SK-N-SH (cell line): Measurements from ENCODE around the gene HAGH. TPM values are rescaled to one million over a fixed set of nuclear protein-coding genes. Genes with fewer than 3 reads are reported as not detected.

ENCODE experiments used
- CTCF ChIA-PET: fragments of 300-600, 350-600 bp; formaldehyde crosslinking; extraction: SDS; loops from one replicate; lab custom pipeline; 2021; lab: Yijun Ruan, JAX
- POLR2A ChIA-PET: fragments of 350-600 bp; sonication (Branson Sonifier 250); formaldehyde crosslinking; extraction: SDS; loops from one replicate; lab custom pipeline; 2020; ENCODE audit warnings: antibody characterized with exemption, inconsistent platforms; lab: Yijun Ruan, JAX
- DNase-seq: peaks from one replicate; pipeline ENCODE4 v3.0.0; 2012
- H2AFZ ChIP-seq: fragments of 200-600 bp; sonication (generic); 2 replicates; pipeline ENCODE4 v1.8.1; 2016; ENCODE audit warnings: antibody characterized with exemption, mild to moderate bottlenecking, low read depth
- H3F3A ChIP-seq: fragments of 200-600 bp; sonication (generic); replicated peaks from 2 replicates; pipeline ENCODE3; 2016; ENCODE audit warnings: antibody characterized with exemption, mild to moderate bottlenecking; ENCODE audit not compliant: insufficient read depth
- H3K27ac ChIP-seq, 2 experiments: fragments of 200-500 bp in 1 of 2; fragments of 200-600 bp in 1 of 2; sonication (Bioruptor generic) in 1 of 2; sonication (generic), shearing (Covaris generic) in 1 of 2; 2 replicates each; pipeline versions ENCODE4 v1.5.1 to v1.6.1; 2014 to 2016; ENCODE audit warnings: low read depth in 2 of 2, inconsistent platforms in 1 of 2, low read length in 1 of 2, mild to moderate bottlenecking in 1 of 2, mixed read lengths in 1 of 2
- H3K27me3 ChIP-seq: fragments of 200-600 bp; sonication (generic), shearing (Covaris generic); 2 replicates; pipeline ENCODE4 v1.6.1; 2016; ENCODE audit warnings: mixed run types; ENCODE audit not compliant: insufficient read depth
- H3K36me3 ChIP-seq, 2 experiments: fragments of 200-500 bp in 1 of 2; fragments of 200-600 bp in 1 of 2; sonication (Bioruptor generic) in 1 of 2; sonication (generic) in 1 of 2; replicated peaks in 1 of 2; 2 replicates each; pipeline versions ENCODE3 to v1.5.1; 2014 to 2016; ENCODE audit warnings: low read length in 1 of 2, mild to moderate bottlenecking in 1 of 2; ENCODE audit not compliant: insufficient read depth in 2 of 2, control insufficient read depth in 1 of 2
- H3K4me1 ChIP-seq, 2 experiments: fragments of 200-500 bp in 1 of 2; fragments of 200-600 bp in 1 of 2; sonication (Bioruptor generic) in 1 of 2; sonication (generic), shearing (Covaris generic) in 1 of 2; 2 replicates each; pipeline versions ENCODE4 v1.5.1 to v1.6.1; 2014 to 2016; ENCODE audit warnings: low read depth in 1 of 2, low read length in 1 of 2, mixed run types in 1 of 2; ENCODE audit not compliant: insufficient read depth in 2 of 2, control insufficient read depth in 1 of 2
- H3K4me2 ChIP-seq: fragments of 200-600 bp; sonication (generic), shearing (Covaris generic); 2 replicates; pipeline ENCODE4 v1.6.1; 2017; ENCODE audit warnings: mixed run types
- H3K4me3 ChIP-seq, 2 experiments: fragments of 200-500 bp in 1 of 2; fragments of 200-600 bp in 1 of 2; sonication (Bioruptor generic) in 1 of 2; sonication (generic), shearing (Covaris generic) in 1 of 2; 2 replicates each; pipeline versions ENCODE4 v1.5.1 to v1.8.1; 2014 to 2016; ENCODE audit warnings: low read depth in 2 of 2, inconsistent platforms in 1 of 2, low read length in 1 of 2, mild to moderate bottlenecking in 1 of 2, mixed read lengths in 1 of 2, moderate library complexity in 1 of 2
- H3K79me2 ChIP-seq: fragments of 200-600 bp; sonication (generic); 2 replicates; pipeline ENCODE4 v1.8.1; 2017; ENCODE audit warnings: mild to moderate bottlenecking; ENCODE audit not compliant: insufficient read depth
- H3K9ac ChIP-seq: fragments of 200-600 bp; sonication (generic); 2 replicates; pipeline ENCODE4 v1.6.1; 2017; ENCODE audit warnings: mixed run types
- H3K9me2 ChIP-seq: fragments of 200-600 bp; sonication (generic); 2 replicates; pipeline ENCODE4 v1.6.1; 2017; ENCODE audit warnings: mixed run types
- H3K9me3 ChIP-seq: fragments of 200-600 bp; sonication (generic); 2 replicates; pipeline ENCODE4 v1.6.1; 2017; ENCODE audit warnings: mixed run types, mild to moderate bottlenecking, moderate library complexity
- H4K20me1 ChIP-seq: fragments of 200-600 bp; sonication (generic); 2 replicates; pipeline ENCODE4 v1.6.1; 2017; ENCODE audit warnings: mild to moderate bottlenecking, mixed run types; ENCODE audit not compliant: insufficient read depth
- CHD2 ChIP-seq: fragments of 150-350 bp; IDR thresholded peaks from 2 replicates; pipeline ENCODE4 v1.6.1; 2018; ENCODE audit warnings: low read length; ENCODE audit not compliant: partially characterized antibody
- ELF1 ChIP-seq: IDR thresholded peaks from 2 replicates; pipeline ENCODE4 v1.4.0; 2012
- FOSL2 ChIP-seq: IDR thresholded peaks from 2 replicates; pipeline ENCODE4 v1.4.0; 2012; ENCODE audit warnings: low read depth, mild to moderate bottlenecking, moderate library complexity, borderline replicate concordance
- FOXJ3 ChIP-seq: sonication (generic); formaldehyde crosslinking; IDR thresholded peaks from 2 replicates; pipeline ENCODE4 v1.5.1; 2020; ENCODE audit warnings: mild to moderate bottlenecking, missing genetic modification reagents
- FOXM1 ChIP-seq: IDR thresholded peaks from 2 replicates; pipeline ENCODE4 v1.4.0; 2012; ENCODE audit warnings: low read depth, mild to moderate bottlenecking
- GABPA ChIP-seq: IDR thresholded peaks from 2 replicates; pipeline ENCODE4 v1.4.0; 2012; ENCODE audit warnings: low read depth, mild to moderate bottlenecking
- MEF2A ChIP-seq: IDR thresholded peaks from 2 replicates; pipeline ENCODE4 v1.4.0; 2012; ENCODE audit warnings: low read depth, borderline replicate concordance
- MXI1 ChIP-seq: IDR thresholded peaks from 2 replicates; pipeline ENCODE4 v1.6.1; 2012; ENCODE audit warnings: mild to moderate bottlenecking, low read depth, low read length, improper control_type of control experiment
- NFIC ChIP-seq: IDR thresholded peaks from 2 replicates; pipeline ENCODE4 v1.4.0; 2012; ENCODE audit warnings: borderline replicate concordance
- POLR2AphosphoS5 ChIP-seq: IDR thresholded peaks from 2 replicates; pipeline ENCODE4 v1.6.1; 2012; ENCODE audit warnings: low read depth, low read length
- RAD21 ChIP-seq: IDR thresholded peaks from 2 replicates; pipeline ENCODE4 v1.6.1; 2012; ENCODE audit warnings: mild to moderate bottlenecking, low read length
- RFX5 ChIP-seq: IDR thresholded peaks from 2 replicates; pipeline ENCODE4 v1.6.1; 2012; ENCODE audit warnings: mild to moderate bottlenecking, improper control_type of control experiment, low read length
- TEAD4 ChIP-seq: IDR thresholded peaks from 2 replicates; pipeline ENCODE4 v1.4.0; 2012; ENCODE audit warnings: mild to moderate bottlenecking, borderline replicate concordance; ENCODE audit not compliant: insufficient read depth
- WGBS: methylation state at CpG from one replicate; pipeline ENCODE4 v1.1.6; 2017; ENCODE audit warnings: low lambda C conversion rate; 5-methylcytosine and 5-hydroxymethylcytosine counted together
- polyA plus RNA-seq, 3 experiments: library from polyadenylated mRNA; depleted of rRNA; stranded (reverse); fragments of >200 nt; gene quantifications; 2 replicates each; pipeline ENCODE4 v1.2.3, GENCODE V29; 2012
- TF ChIP-seq, protein P1 (sequence below): fragments of 200-600 bp; sonication (generic); IDR thresholded peaks from 2 replicates; pipeline ENCODE4 v1.6.1; 2017; ENCODE audit warnings: antibody characterized with exemption, mild to moderate bottlenecking, moderate library complexity
- TF ChIP-seq, protein P2 (sequence below): IDR thresholded peaks from 2 replicates; pipeline ENCODE4 v1.4.0; 2012; ENCODE audit warnings: low read depth, borderline replicate concordance
- TF ChIP-seq, protein P3 (sequence below): IDR thresholded peaks from 2 replicates; pipeline ENCODE4 v1.4.0; 2012; ENCODE audit warnings: low read depth, borderline replicate concordance
- TF ChIP-seq, protein P4 (sequence below): fragments of 150-350 bp; IDR thresholded peaks from 2 replicates; pipeline ENCODE4 v1.6.1; 2016; ENCODE audit warnings: mild to moderate bottlenecking, low read depth, low read length

Gene HAGH
- polyA plus RNA-seq, 1 of the 3 experiments (the other 2 are of a cell fraction), result 138 TPM

GRCh38 chr16:1786242-1787055 lies 40.2 kb downstream of the HAGH start:
- CTCF ChIA-PET, result no interaction called here
- no peak overlapping the region for H2AFZ ChIP-seq
- peaks cover 6% of the 10 kb centered on the region; the same call in 1 of the 2 replicates for H4K20me1 ChIP-seq
- H3K4me2 ChIP-seq, result no peak overlapping the region
- WGBS, result 95% methylated on average over 13 of the region's 51 CpGs
- POLR2A ChIA-PET, result no interaction called here
- H3K27me3 ChIP-seq, result no peaks in the 10 kb centered on the region
- no peaks in the 10 kb centered on the region for H3K9me3 ChIP-seq
- H3K36me3 ChIP-seq, result peaks cover 0 to 41% of the 10 kb centered on the region in 2 experiments
- no peak for DNase-seq
- H3K4me3 ChIP-seq, result no peak overlapping the region
- H3K4me1 ChIP-seq, result peaks cover 0 to 3% of the 10 kb centered on the region in 2 experiments; a peak in 1 of 4 replicates
- no peak overlapping the region for H3K9ac ChIP-seq
- H3K9me2 ChIP-seq, result no peaks in the 10 kb centered on the region
- peaks cover 3% of the 10 kb centered on the region for H3F3A ChIP-seq
- H3K79me2 ChIP-seq, result peaks cover 45% of the 10 kb centered on the region
- TF ChIP-seq FOXJ3 (CRISPR knock-in tag), result no peak
- TF ChIP-seq RFX5, result no peak
- TF ChIP-seq, protein P1, sequence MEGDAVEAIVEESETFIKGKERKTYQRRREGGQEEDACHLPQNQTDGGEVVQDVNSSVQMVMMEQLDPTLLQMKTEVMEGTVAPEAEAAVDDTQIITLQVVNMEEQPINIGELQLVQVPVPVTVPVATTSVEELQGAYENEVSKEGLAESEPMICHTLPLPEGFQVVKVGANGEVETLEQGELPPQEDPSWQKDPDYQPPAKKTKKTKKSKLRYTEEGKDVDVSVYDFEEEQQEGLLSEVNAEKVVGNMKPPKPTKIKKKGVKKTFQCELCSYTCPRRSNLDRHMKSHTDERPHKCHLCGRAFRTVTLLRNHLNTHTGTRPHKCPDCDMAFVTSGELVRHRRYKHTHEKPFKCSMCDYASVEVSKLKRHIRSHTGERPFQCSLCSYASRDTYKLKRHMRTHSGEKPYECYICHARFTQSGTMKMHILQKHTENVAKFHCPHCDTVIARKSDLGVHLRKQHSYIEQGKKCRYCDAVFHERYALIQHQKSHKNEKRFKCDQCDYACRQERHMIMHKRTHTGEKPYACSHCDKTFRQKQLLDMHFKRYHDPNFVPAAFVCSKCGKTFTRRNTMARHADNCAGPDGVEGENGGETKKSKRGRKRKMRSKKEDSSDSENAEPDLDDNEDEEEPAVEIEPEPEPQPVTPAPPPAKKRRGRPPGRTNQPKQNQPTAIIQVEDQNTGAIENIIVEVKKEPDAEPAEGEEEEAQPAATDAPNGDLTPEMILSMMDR, result no peak
- TF ChIP-seq TEAD4, result no peak
- TF ChIP-seq, protein P2, sequence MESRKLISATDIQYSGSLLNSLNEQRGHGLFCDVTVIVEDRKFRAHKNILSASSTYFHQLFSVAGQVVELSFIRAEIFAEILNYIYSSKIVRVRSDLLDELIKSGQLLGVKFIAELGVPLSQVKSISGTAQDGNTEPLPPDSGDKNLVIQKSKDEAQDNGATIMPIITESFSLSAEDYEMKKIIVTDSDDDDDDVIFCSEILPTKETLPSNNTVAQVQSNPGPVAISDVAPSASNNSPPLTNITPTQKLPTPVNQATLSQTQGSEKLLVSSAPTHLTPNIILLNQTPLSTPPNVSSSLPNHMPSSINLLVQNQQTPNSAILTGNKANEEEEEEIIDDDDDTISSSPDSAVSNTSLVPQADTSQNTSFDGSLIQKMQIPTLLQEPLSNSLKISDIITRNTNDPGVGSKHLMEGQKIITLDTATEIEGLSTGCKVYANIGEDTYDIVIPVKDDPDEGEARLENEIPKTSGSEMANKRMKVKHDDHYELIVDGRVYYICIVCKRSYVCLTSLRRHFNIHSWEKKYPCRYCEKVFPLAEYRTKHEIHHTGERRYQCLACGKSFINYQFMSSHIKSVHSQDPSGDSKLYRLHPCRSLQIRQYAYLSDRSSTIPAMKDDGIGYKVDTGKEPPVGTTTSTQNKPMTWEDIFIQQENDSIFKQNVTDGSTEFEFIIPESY, result no peak
- TF ChIP-seq POLR2AphosphoS5, result no peak
- TF ChIP-seq, protein P3, sequence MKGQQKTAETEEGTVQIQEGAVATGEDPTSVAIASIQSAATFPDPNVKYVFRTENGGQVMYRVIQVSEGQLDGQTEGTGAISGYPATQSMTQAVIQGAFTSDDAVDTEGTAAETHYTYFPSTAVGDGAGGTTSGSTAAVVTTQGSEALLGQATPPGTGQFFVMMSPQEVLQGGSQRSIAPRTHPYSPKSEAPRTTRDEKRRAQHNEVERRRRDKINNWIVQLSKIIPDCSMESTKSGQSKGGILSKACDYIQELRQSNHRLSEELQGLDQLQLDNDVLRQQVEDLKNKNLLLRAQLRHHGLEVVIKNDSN, result no peak
- no peak for TF ChIP-seq ELF1
- no peak for TF ChIP-seq NFIC
- no peak for TF ChIP-seq FOXM1
- TF ChIP-seq FOSL2, result no peak
- TF ChIP-seq RAD21, result no peak
- no peak for TF ChIP-seq GABPA
- TF ChIP-seq, protein P4, sequence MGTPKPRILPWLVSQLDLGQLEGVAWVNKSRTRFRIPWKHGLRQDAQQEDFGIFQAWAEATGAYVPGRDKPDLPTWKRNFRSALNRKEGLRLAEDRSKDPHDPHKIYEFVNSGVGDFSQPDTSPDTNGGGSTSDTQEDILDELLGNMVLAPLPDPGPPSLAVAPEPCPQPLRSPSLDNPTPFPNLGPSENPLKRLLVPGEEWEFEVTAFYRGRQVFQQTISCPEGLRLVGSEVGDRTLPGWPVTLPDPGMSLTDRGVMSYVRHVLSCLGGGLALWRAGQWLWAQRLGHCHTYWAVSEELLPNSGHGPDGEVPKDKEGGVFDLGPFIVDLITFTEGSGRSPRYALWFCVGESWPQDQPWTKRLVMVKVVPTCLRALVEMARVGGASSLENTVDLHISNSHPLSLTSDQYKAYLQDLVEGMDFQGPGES, result no peak
- TF ChIP-seq CHD2, result no peak
- TF ChIP-seq MEF2A, result no peak
- TF ChIP-seq MXI1, result no peak
- H3K27ac ChIP-seq, result no peak overlapping the region
